NK-92 treated with Interleukin-12 subunit alpha and Interleukin-12 subunit beta, amount 100 ng/mL, for 24 hours (cell line): ENCODE results near the gene FAM181A.

ENCODE experiments used
- DNase-seq: peaks from one replicate; lab custom pipeline; 2025; lab: John Stamatoyannopoulos, UW

FAM181A gene

GRCh38 chr14:93926873-93927799 is at the start of gene FAM181A:
TSS of gene FAM181A (plus strand) at chr14:93927344. CDS start at chr14:93928286, 942 bp downstream.
- DNase-seq, result no peak

GRCh38 chr14:93878212-93878611 is 48.9 kb upstream of the FAM181A start:
- DNase-seq, result no peak

- DNase-seq, result no peak
These were observed 48.3 kb upstream of the FAM181A start for GRCh38 chr14:93878871-93879270.

DNA sequence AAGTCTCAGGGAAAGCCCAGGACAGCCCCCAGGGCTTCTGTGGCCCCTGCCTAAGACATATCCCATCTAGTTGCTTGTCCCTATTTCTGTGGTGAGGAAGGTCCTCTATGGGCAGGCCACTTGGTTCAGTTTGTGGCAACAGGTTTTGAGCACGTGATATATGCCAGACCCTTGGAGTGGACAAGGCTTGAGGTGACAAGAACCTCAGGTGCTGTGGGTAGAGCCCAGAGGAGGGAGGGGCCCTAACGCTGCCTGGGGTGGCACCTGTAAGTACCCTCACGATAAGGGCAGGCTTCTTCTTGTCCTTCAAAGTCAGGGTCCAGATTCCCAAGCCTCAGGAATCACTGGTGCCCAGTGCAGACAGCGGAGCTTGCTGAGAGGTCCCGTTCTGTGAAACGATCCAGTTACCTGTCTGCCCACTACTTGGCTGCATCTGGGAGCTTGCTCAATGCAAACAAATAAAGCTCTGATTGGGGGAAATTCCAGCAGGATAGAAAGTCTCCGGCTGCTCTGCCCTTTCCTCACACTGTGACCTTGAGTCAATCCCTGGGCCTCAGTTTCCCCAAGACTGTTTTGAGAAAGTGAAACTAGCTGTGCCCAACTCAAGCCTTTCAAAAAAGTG is 47.7 kb upstream of the FAM181A start:
- DNase-seq, result no peak

DNA sequence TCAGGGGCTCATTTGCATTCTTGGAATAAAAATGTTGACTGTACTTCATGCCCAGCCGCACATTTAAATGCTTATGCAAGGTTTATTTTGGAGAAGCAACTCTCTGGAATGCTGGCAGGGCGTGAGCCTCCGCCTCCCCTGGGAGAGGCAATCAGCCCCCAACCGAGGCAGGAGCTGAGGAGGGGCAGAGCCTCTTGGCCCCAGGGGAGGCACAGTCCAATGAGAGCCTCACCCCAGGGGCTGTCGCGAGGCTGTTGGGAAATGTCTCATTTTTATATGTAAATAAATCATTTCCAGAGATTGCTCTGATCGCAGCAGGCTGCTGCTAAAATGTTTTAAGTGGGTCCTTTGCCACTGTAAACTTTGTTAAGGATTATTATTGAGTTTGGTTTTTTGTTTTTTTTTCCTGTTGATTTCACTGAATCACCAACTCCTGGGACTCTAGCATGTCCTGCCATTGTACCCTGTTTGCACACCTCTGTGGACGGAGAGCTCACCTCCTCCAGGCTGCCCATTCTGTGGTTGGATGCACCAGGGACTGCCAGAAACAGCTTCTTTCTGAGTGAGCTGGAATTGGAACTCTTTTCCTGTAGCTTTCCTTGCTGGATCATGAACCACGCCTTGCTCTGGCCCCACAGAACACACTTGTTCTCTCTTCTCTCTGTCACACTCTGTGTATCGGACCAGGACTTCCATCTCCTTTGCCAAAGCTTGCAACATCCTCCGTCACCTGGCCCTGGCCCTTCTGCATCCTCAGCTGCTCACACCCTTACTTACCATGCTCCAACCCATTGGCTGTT is 46.9 kb upstream of the FAM181A start:
- no peak for DNase-seq

DNA sequence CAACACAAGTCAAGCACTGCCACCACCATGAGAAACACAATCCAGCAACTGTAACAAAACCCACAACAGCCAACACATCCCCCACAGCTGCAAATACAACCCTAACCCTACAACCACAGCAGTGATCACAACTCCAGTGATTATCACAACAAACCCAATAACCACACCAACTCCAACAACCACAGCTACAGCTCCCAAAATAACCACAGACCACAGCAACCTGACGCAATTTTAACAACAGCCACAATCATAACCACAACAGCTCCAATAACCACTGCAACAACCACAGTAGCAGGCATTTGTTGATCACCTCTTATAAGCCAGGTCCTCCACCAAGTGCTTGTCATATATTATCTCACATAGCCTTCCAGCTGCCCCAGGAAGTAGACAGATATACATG is 42.2 kb upstream of the FAM181A start:
- DNase-seq, result no peak

- no peak for DNase-seq
These were observed 38.1 kb upstream of the FAM181A start for GRCh38 chr14:93888995-93889394.

- DNase-seq, result no peak
These were observed 37.2 kb upstream of the FAM181A start for GRCh38 chr14:93889739-93890483.

GRCh38 chr14:93891756-93892504 is 35.2 kb upstream of the FAM181A start:
- DNase-seq, result no peak

DNA sequence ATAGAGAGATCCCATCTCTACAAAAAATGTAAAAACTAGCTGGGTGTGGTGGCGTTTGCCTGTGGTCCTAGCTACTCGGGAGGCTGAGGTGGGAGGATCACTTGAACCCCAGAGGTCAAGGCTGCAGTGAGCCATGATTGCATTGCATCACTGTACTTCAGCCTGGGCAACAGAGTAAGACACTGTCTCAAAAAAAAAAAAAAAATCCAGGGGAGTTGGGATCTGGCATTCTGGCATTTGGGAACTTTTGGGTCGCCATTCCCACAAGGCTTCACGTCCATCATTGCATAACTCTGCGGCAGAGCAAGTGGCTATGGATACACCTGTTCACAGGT is 34.7 kb upstream of the FAM181A start:
- DNase-seq, result no peak

- peak; percentile 29 for DNase-seq
These were observed 34.1 kb upstream of the FAM181A start for GRCh38 chr14:93892923-93893558.

DNA sequence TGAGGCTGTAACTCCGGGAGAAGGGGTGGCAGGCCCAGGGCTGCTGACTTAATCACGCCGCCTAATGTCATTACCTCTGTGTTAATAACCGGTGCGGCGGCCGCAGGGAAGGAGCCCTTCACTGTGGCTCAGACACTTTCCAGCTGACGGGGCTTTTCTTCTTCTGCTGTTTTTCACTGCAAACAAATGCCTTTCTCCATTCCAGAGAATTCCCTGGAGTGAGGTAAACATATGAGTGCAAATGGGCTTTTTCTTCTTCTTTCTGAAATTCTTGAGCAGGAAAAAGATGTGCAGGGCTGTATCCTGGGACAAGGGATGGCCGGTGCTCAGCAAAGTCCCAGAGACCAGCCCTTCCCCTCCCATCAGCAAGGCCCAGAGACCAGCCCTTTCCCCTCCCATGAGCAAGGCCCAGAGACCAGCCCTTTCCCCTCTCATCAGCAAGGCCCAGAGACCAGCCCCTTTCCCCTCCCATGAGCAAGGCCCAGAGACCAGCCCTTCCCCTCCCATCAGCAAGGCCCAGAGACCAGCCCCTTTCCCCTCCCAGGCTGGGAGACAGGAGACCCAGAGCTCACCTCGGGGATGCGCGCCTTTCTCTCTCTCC is 33.4 kb upstream of the FAM181A start:
- DNase-seq, result no peak

DNA sequence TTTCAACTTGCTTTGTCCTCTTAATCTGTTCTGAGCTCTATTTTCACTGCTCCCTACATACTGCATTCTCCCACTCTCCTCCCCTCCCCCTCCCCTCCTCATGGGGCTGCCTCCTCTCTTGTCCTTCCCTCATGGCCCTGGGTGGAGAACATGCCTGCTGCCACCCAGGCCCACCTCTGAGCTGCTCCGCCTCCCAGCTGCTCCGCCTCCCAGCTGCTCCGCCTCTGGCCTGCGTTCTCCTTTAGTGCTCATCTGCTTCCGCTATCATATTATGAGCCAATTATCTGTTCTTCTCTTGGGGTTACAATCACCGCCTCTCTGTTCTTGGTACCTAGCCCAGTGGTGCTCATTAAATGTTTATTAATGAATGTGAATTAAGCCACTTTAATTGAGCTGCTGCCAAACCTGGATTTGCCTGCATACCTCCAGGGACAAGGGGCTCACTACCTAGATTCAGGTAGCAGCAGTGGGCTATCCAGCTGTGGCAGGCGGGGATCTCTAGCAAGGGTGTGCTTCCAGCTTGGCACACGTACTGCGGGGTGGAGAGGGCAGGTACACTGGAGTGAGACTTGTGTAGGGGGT is 32.0 kb upstream of the FAM181A start:
- no peak for DNase-seq

- DNase-seq, result no peak
These were observed 29.7 kb upstream of the FAM181A start for GRCh38 chr14:93897476-93897845.

- no peak for DNase-seq
These were observed 29.0 kb upstream of the FAM181A start for GRCh38 chr14:93898081-93898611.

GRCh38 chr14:93898731-93899130 is 28.4 kb upstream of the FAM181A start:
- no peak for DNase-seq

GRCh38 chr14:93901813-93902212 is 25.3 kb upstream of the FAM181A start:
- DNase-seq, result no peak

GRCh38 chr14:93902619-93903307 is 24.4 kb upstream of the FAM181A start:
- DNase-seq, result no peak
